Cerebellar nuclear complex (tissue), 1 donor: Measurements from ENCODE around the gene ADARB1.

ENCODE experiments used
- DNase-seq, 2 experiments: peaks; one replicate each; lab custom pipeline; 2025; lab: John Stamatoyannopoulos, UW

The ADARB1 gene

GRCh38 chr21:45054927-45055612, 19.3 kb upstream of the ADARB1 start:
- no peak for DNase-seq

GRCh38 chr21:45055861-45056260, 18.5 kb upstream of the ADARB1 start:
- DNase-seq = no peak

GRCh38 chr21:45056296-45056904, 18.0 kb upstream of the ADARB1 start:
- DNase-seq = no peak

- DNase-seq = no peak
These were observed 17.3 kb upstream of the ADARB1 start for GRCh38 chr21:45056917-45057560.

GRCh38 chr21:45057886-45058285, 16.5 kb upstream of the ADARB1 start:
- DNase-seq = no peak

GRCh38 chr21:45059121-45059520, 15.3 kb upstream of the ADARB1 start:
- no peak for DNase-seq

GRCh38 chr21:45060089-45060488, 14.3 kb upstream of the ADARB1 start:
- no peak for DNase-seq

- no peak for DNase-seq
These were observed 13.6 kb upstream of the ADARB1 start for GRCh38 chr21:45060675-45061311.

GRCh38 chr21:45064091-45064490, 10.3 kb upstream of the ADARB1 start:
- no peak for DNase-seq

GRCh38 chr21:45064618-45065399, 9.6 kb upstream of the ADARB1 start:
- no peak for DNase-seq

- no peak for DNase-seq
These were observed 6.7 kb upstream of the ADARB1 start for GRCh38 chr21:45067462-45068285.

- DNase-seq = no peak
These were observed 5.3 kb upstream of the ADARB1 start for GRCh38 chr21:45069085-45069484.

GRCh38 chr21:45069711-45070110, 4.7 kb upstream of the ADARB1 start:
- no peak for DNase-seq

GRCh38 chr21:45071078-45071873, 3.1 kb upstream of the ADARB1 start:
- no peak for DNase-seq

- DNase-seq = no peak
These were observed 2.3 kb upstream of the ADARB1 start for GRCh38 chr21:45071874-45072737.

- no peak for DNase-seq
These were observed 1.6 kb upstream of the ADARB1 start for GRCh38 chr21:45072738-45073300.

GRCh38 chr21:45073301-45074047, 906 bp upstream of the ADARB1 start:
- DNase-seq = no peak
